ENCODE measurements around the gene TMPRSS11A.

- no peak for TF ChIP-seq CTCF (conservative IDR thresholded peaks at IDR 0.05; ENCODE audit: low read depth, low read length)
- no peak for TF ChIP-seq EZH2phosphoT487 (IDR thresholded peaks at IDR 0.05; ENCODE audit: borderline replicate concordance, low read length)
Observed at GRCh38 chr4:67869580-67870190, 93.6 kb downstream of the TMPRSS11A start.
